ENCODE data around the gene ANGEL1. TPM values are rescaled to one million over a fixed set of nuclear protein-coding genes. Genes with fewer than 3 reads are reported as not detected.

ANGEL1 gene
- polyA plus RNA-seq, 1 donor = 29.2 TPM

DNA sequence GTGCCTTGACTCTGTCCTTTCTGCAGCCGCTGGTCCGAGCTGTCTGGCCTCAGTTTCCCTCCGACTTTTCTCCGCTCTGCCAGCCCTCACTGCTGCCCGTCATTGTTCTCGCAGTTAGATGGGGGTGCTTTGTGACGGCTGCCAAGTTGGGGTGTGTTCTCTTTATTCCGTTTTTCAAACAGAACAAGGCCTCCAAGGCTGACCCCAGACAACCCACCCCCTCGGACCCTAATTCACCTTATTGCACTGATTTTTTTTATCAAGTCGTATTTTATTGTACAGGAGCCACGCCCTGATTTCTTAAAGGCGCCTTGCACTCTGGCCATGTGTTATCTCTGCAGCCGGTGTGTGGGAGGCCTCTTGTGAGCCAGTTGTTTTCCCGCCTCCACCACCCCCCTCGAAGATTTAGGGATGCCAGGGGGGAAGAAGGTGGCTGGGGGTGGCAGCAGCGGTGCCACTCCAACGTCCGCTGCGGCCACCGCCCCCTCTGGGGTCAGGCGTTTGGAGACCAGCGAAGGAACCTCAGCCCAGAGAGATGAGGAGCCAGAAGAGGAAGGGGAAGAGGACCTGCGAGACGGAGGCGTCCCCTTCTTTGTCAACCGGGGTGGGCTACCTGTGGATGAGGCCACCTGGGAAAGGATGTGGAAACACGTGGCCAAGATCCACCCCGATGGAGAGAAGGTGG lies 50.1 kb downstream of the ANGEL1 start:
- WGBS (ENCODE audit: insufficient coverage, low lambda C conversion rate) = 5% methylated on average over 4 of the region's 28 CpGs
- DNase-seq = peak in 1 of 2 donors; percentile 27
- H3K27me3 ChIP-seq (ENCODE audit: control insufficient read depth, insufficient read depth, low read length) = peaks cover 49% of the 10 kb centered on the region
- no peaks in the 10 kb centered on the region for H3K36me3 ChIP-seq (ENCODE audit: control insufficient read depth, insufficient read depth, low read length)
- H3K27ac ChIP-seq (ENCODE audit: low read length) = peak overlapping the region; percentile 29
- peaks cover 8% of the 10 kb centered on the region for H3K4me1 ChIP-seq (ENCODE audit: control insufficient read depth, insufficient read depth, low read length)
- H3K9me3 ChIP-seq (ENCODE audit: control insufficient read depth, low read depth, low read length) = no peaks in the 10 kb centered on the region
- H3K4me3 ChIP-seq (ENCODE audit: low read length) = peak overlapping the region; percentile 49

DNA sequence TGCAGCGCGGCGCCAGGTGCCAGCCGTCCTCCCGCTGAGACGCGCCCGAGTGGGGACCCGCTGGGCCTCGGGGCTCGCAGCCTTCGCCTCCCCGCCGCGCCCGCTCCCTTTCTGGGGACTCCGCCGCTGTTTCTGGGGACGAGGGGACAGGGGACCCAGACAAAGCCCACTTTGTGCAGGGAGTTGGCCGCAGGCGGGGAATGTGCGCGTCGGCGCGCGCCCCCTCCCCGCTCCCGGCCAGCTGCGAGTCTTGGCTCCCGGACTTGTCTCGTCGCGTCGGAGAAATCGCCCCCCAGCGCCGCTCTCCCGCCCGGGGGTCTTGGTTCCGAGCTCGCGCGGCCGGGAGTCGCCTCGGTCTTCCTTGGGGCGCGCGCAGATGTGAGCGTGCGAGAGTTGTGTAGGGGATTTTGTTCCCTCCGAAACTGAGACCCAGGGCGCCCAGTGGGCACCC lies 50.7 kb downstream of the ANGEL1 start:
- WGBS (ENCODE audit: insufficient coverage, low lambda C conversion rate) = no CpG with 5 or more reads among the region's 54 CpGs
- no peak for DNase-seq
- no peaks in the 10 kb centered on the region for H3K36me3 ChIP-seq (ENCODE audit: control insufficient read depth, insufficient read depth, low read length)

DNA sequence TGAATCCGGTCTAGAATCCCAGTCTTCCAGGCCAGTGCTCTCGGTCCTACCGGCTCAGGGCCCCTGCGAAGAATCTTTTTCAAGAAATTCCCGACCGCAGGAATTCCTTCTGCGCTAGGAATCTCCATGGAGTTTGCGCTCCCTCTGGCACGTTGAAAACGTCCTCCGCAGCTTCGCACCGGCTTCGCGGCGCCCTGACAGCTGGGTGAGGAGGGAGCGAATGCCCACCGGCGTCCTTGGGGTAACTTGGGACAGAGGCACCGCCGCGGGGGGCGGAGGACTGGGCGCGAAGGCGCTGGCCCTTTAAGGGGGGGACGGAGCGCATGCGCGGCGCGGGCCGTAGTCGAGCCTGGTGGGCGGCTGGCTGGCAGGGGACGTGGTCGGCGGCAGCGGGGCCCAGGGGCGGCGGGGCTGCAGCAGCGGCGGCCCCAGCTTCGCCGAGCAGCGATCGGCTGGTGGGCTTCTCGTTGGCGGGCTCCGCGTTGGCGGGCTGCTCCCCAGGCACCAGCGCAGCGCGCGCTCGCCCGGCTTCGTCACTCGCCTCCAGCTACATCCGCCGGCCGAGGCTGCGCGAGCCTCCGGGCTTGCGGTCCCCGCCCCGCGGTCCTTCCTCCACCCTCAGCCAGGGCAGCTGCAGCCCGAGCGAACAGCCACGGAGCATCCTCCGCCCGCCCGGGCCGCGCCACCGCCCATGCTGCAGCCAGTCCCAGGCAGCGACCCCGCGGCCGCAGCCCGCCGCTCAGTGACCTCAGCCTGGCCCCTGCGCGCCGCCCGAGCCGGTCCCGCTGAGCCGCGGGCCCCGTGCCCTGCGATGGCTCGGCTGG lies 51.3 kb downstream of the ANGEL1 start, which contains the start of gene VASH1:
Gene VASH1, plus strand, starts transcription at position 333 of the 824 bp plus-strand sequence. CDS start 1,354 bp downstream, outside the sequence.
- no CpG with 5 or more reads among the region's 96 CpGs for WGBS (ENCODE audit: insufficient coverage, low lambda C conversion rate)
- peaks cover 8% of the 10 kb centered on the region for H3K4me1 ChIP-seq (ENCODE audit: control insufficient read depth, insufficient read depth, low read length)
- no peaks in the 10 kb centered on the region for H3K36me3 ChIP-seq (ENCODE audit: control insufficient read depth, insufficient read depth, low read length)

More for the DNA sequence above, 50.7 kb downstream of the ANGEL1 start:
- H3K4me3 ChIP-seq (ENCODE audit: low read length) = peak overlapping the region; percentile 49
- H3K4me1 ChIP-seq (ENCODE audit: control insufficient read depth, insufficient read depth, low read length) = peaks cover 8% of the 10 kb centered on the region
- no peaks in the 10 kb centered on the region for H3K9me3 ChIP-seq (ENCODE audit: control insufficient read depth, low read depth, low read length)
- H3K27me3 ChIP-seq (ENCODE audit: control insufficient read depth, insufficient read depth, low read length) = peaks cover 49% of the 10 kb centered on the region
- H3K27ac ChIP-seq (ENCODE audit: low read length) = peak overlapping the region; percentile 12

DNA sequence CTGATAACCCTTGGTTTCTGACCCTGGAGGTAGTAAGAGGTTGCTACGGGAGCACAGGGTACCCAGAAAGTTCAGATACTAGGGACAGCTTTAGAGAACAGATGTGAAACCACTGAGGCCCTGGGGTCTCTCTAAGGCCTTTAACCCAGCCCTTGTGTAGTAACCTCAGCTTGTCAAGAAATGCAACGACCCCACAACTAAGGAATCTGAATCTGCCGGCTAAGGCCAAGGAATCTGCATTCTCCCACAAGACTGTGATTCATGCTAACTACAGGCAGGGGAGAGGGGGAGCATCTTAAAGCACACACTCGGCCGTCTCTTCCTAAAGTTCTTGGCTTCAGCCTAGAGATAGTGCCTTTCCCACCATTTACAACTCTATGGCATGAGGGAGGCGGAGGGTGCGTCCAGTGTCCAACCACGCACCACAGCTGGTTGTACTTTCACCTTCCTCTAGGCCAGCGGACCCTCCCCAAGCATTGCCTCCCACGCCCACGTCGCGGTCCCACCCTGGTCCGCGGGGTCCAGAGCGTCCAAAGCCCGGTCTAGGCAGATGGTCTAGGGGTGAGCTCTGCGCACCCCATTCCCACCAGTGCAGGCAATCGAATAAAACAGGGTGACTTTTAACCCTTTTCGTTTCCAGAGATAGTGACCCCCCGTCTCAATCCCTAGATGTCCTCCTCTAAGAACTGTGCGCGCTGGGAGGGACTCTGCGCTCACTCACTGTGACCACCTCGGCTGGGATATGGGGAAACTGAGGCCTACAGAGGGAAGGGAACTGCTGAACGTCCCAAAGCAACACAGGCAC lies 52.1 kb downstream of the ANGEL1 start:
- Histone ChIP-seq H3K27me3 (ENCODE audit: control insufficient read depth, insufficient read depth, low read length) (peaks cover 48% of the 10 kb centered on the region), H3K4me1 (ENCODE audit: control insufficient read depth, insufficient read depth, low read length) (peaks cover 8% of the 10 kb centered on the region), H3K4me3 (ENCODE audit: low read length) (peak overlapping the region; percentile 47), H3K9me3 (ENCODE audit: control insufficient read depth, low read depth, low read length) (no peaks in the 10 kb centered on the region), H3K36me3 (ENCODE audit: control insufficient read depth, insufficient read depth, low read length) (no peaks in the 10 kb centered on the region), H3K27ac (ENCODE audit: low read length) (no peak overlapping the region)
- DNase-seq = no peak
- WGBS (ENCODE audit: insufficient coverage, low lambda C conversion rate) = no CpG with 5 or more reads among the region's 26 CpGs

More for the DNA sequence above, 51.3 kb downstream of the ANGEL1 start, which contains the start of gene VASH1:
- H3K4me3 ChIP-seq (ENCODE audit: low read length) = peak within 1 kb of the TSS; percentile 49
- H3K27me3 ChIP-seq (ENCODE audit: control insufficient read depth, insufficient read depth, low read length) = peaks cover 49% of the 10 kb centered on the region
- peak in 1 of 2 donors; percentile 55 for DNase-seq
- no peaks in the 10 kb centered on the region for H3K9me3 ChIP-seq (ENCODE audit: control insufficient read depth, low read depth, low read length)
- H3K27ac ChIP-seq (ENCODE audit: low read length) = peak within 1 kb of the TSS; percentile 12

GRCh38 chr14:76759589-76759988 lies 53.1 kb downstream of the ANGEL1 start:
- Histone ChIP-seq H3K9me3 (ENCODE audit: control insufficient read depth, low read depth, low read length) (no peaks in the 10 kb centered on the region), H3K4me1 (ENCODE audit: control insufficient read depth, insufficient read depth, low read length) (peaks cover 8% of the 10 kb centered on the region), H3K36me3 (ENCODE audit: control insufficient read depth, insufficient read depth, low read length) (no peaks in the 10 kb centered on the region), H3K4me3 (ENCODE audit: low read length) (no peak overlapping the region), H3K27ac (ENCODE audit: low read length) (no peak overlapping the region), H3K27me3 (ENCODE audit: control insufficient read depth, insufficient read depth, low read length) (peaks cover 42% of the 10 kb centered on the region)
- DNase-seq = no peak
- WGBS (ENCODE audit: insufficient coverage, low lambda C conversion rate) = 100% methylated on average over 1 of the region's 4 CpGs

GRCh38 chr14:76756371-76756750 lies 56.3 kb downstream of the ANGEL1 start:
- Histone ChIP-seq H3K27ac (ENCODE audit: low read length) (no peak overlapping the region), H3K9me3 (ENCODE audit: control insufficient read depth, low read depth, low read length) (no peaks in the 10 kb centered on the region), H3K4me1 (ENCODE audit: control insufficient read depth, insufficient read depth, low read length) (peaks cover 8% of the 10 kb centered on the region), H3K27me3 (ENCODE audit: control insufficient read depth, insufficient read depth, low read length) (peaks cover 22% of the 10 kb centered on the region), H3K36me3 (ENCODE audit: control insufficient read depth, insufficient read depth, low read length) (no peaks in the 10 kb centered on the region), H3K4me3 (ENCODE audit: low read length) (no peak overlapping the region)
- no peak for DNase-seq
- 64% methylated on average over 2 of the region's 6 CpGs for WGBS (ENCODE audit: insufficient coverage, low lambda C conversion rate)

DNA sequence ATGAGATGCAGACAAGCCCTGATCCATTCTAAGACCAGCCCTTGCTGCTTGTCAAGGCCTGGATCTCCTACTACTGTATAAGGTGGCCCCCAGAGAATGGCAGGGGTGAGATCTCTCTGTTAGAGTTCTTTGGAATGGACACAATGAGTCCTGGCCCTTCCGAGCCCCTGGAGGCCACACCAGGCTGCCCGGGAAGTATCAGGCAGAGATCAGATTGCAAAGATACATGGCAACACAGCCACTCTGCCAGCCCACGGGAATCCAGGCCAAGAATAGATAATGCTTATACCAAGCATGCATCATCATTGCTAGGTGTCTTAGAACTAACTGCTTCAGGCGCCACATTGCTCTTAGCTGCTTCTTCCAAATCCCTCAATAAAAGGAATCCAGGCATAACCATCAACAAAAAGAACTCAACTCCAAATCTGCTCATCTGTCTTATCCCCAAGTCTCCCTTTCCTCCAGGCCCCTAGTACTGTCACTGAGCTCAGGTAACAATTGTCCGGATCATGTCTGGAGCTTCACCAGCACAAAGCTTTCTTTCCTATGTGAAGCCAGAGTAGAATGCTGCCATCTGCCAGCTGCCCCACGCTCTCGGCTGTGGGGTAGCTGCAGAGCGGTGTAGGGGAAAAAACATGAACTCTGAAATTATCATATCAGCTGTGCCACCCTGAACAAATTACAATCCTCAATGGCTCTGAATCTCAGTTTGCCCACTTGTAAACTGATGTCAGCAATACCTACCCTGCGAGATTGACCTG lies 56.9 kb downstream of the ANGEL1 start:
- Histone ChIP-seq H3K9me3 (ENCODE audit: control insufficient read depth, low read depth, low read length) (no peaks in the 10 kb centered on the region), H3K36me3 (ENCODE audit: control insufficient read depth, insufficient read depth, low read length) (no peaks in the 10 kb centered on the region), H3K4me1 (ENCODE audit: control insufficient read depth, insufficient read depth, low read length) (peaks cover 5% of the 10 kb centered on the region), H3K27me3 (ENCODE audit: control insufficient read depth, insufficient read depth, low read length) (peaks cover 18% of the 10 kb centered on the region), H3K27ac (ENCODE audit: low read length) (no peak overlapping the region), H3K4me3 (ENCODE audit: low read length) (no peak overlapping the region)
- WGBS (ENCODE audit: insufficient coverage, low lambda C conversion rate) = 0% methylated on average over 1 of the region's 9 CpGs
- no peak for DNase-seq

DNA sequence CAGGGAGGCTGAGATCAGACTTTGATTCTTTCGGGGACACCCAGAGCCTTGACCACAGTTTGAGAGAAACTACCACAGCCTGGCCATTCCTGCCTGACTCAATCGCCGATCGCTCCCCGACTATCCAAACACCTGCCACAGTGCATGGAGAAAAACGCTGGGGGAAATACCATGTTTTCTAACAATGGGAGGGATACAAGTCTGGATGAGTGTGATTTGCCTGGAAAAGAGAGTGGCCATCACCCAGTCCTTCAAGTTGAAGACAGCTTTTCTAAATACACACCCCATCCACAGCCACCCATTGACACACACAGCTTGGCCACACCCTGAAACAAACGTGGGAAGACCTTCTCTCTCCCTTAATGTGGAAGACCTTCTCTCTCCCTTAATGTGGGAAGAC lies 58.1 kb downstream of the ANGEL1 start:
- Histone ChIP-seq H3K27ac (ENCODE audit: low read length) (no peak overlapping the region), H3K27me3 (ENCODE audit: control insufficient read depth, insufficient read depth, low read length) (peaks cover 7% of the 10 kb centered on the region), H3K9me3 (ENCODE audit: control insufficient read depth, low read depth, low read length) (no peaks in the 10 kb centered on the region), H3K4me3 (ENCODE audit: low read length) (no peak overlapping the region), H3K36me3 (ENCODE audit: control insufficient read depth, insufficient read depth, low read length) (no peaks in the 10 kb centered on the region), H3K4me1 (ENCODE audit: control insufficient read depth, insufficient read depth, low read length) (no peaks in the 10 kb centered on the region)
- DNase-seq = no peak
- no CpG with 5 or more reads among the region's 7 CpGs for WGBS (ENCODE audit: insufficient coverage, low lambda C conversion rate)

- 83% methylated on average over 1 of the region's 7 CpGs for WGBS (ENCODE audit: insufficient coverage, low lambda C conversion rate)
Measured at GRCh38 chr14:76753541-76754198, 59.0 kb downstream of the ANGEL1 start.

More at GRCh38 chr14:76753541-76754198, 59.0 kb downstream of the ANGEL1 start:
- no peak for DNase-seq
- Histone ChIP-seq H3K4me3 (ENCODE audit: low read length) (no peak overlapping the region), H3K4me1 (ENCODE audit: control insufficient read depth, insufficient read depth, low read length) (no peaks in the 10 kb centered on the region), H3K27ac (ENCODE audit: low read length) (no peak overlapping the region), H3K36me3 (ENCODE audit: control insufficient read depth, insufficient read depth, low read length) (no peaks in the 10 kb centered on the region), H3K9me3 (ENCODE audit: control insufficient read depth, low read depth, low read length) (no peaks in the 10 kb centered on the region), H3K27me3 (ENCODE audit: control insufficient read depth, insufficient read depth, low read length) (peaks cover 2% of the 10 kb centered on the region)

Data from large intestine (tissue), 3 donors.